HepG2 (cell line): ENCODE results near the gene NIBAN1. TPM values are rescaled to one million over a fixed set of nuclear protein-coding genes. Genes with fewer than 3 reads are reported as not detected.

Experiments
- ATAC-seq: fragments of 200-7000 bp; cut with Tn5 transposase; 3 replicates; pipeline ENCODE4 v1.9.1; 2020; ENCODE audit warnings: mild to moderate bottlenecking, moderate library complexity
- BruUV-seq: library from RNA; stranded (reverse); fragments of 400-500 nt; replicated peaks from 2 replicates; lab custom pipeline; 2021; lab: Mats Ljungman, UMichigan
- CTCF ChIA-PET: fragments of 300-600 bp; formaldehyde crosslinking; extraction: SDS; loops from one replicate; lab custom pipeline; 2021; ENCODE audit warnings: low total read pairs, inconsistent platforms, low intra/inter-chr PET ratio; lab: Yijun Ruan, JAX
- POLR2A ChIA-PET: fragments of 350-600 bp; sonication (Branson Sonifier 250); formaldehyde crosslinking; loops from one replicate; lab custom pipeline; 2020; ENCODE audit warnings: antibody characterized with exemption, inconsistent platforms; lab: Yijun Ruan, JAX
- DNase-seq: peaks from one replicate; pipeline ENCODE4 v3.0.0-alpha.2; 2015; ENCODE audit warnings: low spot score
- FAIRE-seq: peaks from 3 replicates; lab custom pipeline; 2011; peaks lifted over from hg19 to GRCh38; lab: Jason Lieb, UNC
- H2AFZ ChIP-seq: one replicate; pipeline ENCODE4 v1.6.1; 2011; ENCODE audit warnings: low read length, inconsistent platforms
- H3K27ac ChIP-seq: fragments of 300-600 bp; 3 replicates; pipeline ENCODE4 v1.8.0; 2011; ENCODE audit warnings: mixed run types, mild to moderate bottlenecking, mixed read lengths, low read length, inconsistent platforms; ENCODE audit not compliant: insufficient read depth; ENCODE audit errors: extremely low read length
- H3K27me3 ChIP-seq, 2 experiments: fragments of 200-600 bp in 1 of 2; 2 replicates in 1 of 2; 3 replicates in 1 of 2; pipeline versions ENCODE4 v1.6.0 to v1.8.0; 2011; ENCODE audit warnings: low read length in 2 of 2, mild to moderate bottlenecking in 2 of 2, moderate library complexity in 2 of 2, inconsistent platforms in 1 of 2; ENCODE audit not compliant: insufficient read depth in 2 of 2, control insufficient read depth in 1 of 2
- H3K36me3 ChIP-seq, 2 experiments: fragments of 200-600 bp in 1 of 2; replicated peaks in 1 of 2; 2 replicates in 1 of 2; 3 replicates in 1 of 2; pipeline versions ENCODE4 v1.5.1 to v1.8.0; 2011; ENCODE audit warnings: low read length in 2 of 2, inconsistent platforms in 1 of 2; ENCODE audit not compliant: insufficient read depth in 2 of 2, control insufficient read depth in 1 of 2
- H3K4me1 ChIP-seq: 2 replicates; pipeline ENCODE4 v1.5.1; 2012; ENCODE audit warnings: low read length, inconsistent platforms; ENCODE audit not compliant: insufficient read depth
- H3K4me2 ChIP-seq: 2 replicates; pipeline ENCODE4 v1.6.0; 2011; ENCODE audit warnings: low read depth, low read length, inconsistent platforms
- H3K4me3 ChIP-seq, 3 experiments: fragments of 200-600 bp in 1 of 3; sonication (generic), shearing (Covaris generic) in 1 of 3; replicated peaks in 1 of 3; 2 replicates each; pipeline ENCODE4 v1.5.1; 2011 to 2016; ENCODE audit warnings: low read length in 3 of 3, inconsistent platforms in 2 of 3, low read depth in 2 of 3, mild to moderate bottlenecking in 2 of 3, control low read depth in 1 of 3, mixed read lengths in 1 of 3; ENCODE audit not compliant: insufficient read depth in 1 of 3
- H3K79me2 ChIP-seq: one replicate; pipeline ENCODE4 v1.6.1; 2011; ENCODE audit warnings: low read length, inconsistent platforms; ENCODE audit not compliant: insufficient read depth
- H3K9ac ChIP-seq: 2 replicates; pipeline ENCODE4 v1.6.0; 2011; ENCODE audit warnings: mild to moderate bottlenecking, low read depth, low read length, inconsistent platforms; ENCODE audit not compliant: insufficient read depth
- H3K9me3 ChIP-seq: 2 replicates; pipeline ENCODE4 v1.5.1; 2012; ENCODE audit warnings: mild to moderate bottlenecking, low read length
- H4K20me1 ChIP-seq: 2 replicates; pipeline ENCODE4 v1.6.0; 2011; ENCODE audit warnings: inconsistent platforms, mild to moderate bottlenecking, low read length, moderate library complexity; ENCODE audit not compliant: insufficient read depth
- CBX5 ChIP-seq: sonication (generic); formaldehyde crosslinking; IDR thresholded peaks from 2 replicates; pipeline ENCODE4 v1.4.0; 2020; ENCODE audit warnings: missing genetic modification reagents, borderline replicate concordance
- CEBPG ChIP-seq: IDR thresholded peaks from 2 replicates; pipeline ENCODE4 v1.6.1; 2016
- EP300 ChIP-seq, 3 experiments: sonication (generic) in 1 of 3; formaldehyde crosslinking in 1 of 3; IDR thresholded peaks; 2 replicates each; pipeline versions ENCODE4 v1.5.1 to v1.6.1; 2011 to 2020; ENCODE audit warnings: low read depth in 2 of 3, low read length in 2 of 3, borderline replicate concordance in 1 of 3, improper control_type of control experiment in 1 of 3, mild to moderate bottlenecking in 1 of 3, missing genetic modification reagents in 1 of 3, moderate library complexity in 1 of 3
- EZH2 ChIP-seq: conservative IDR thresholded peaks from 2 replicates; pipeline ENCODE4 v1.6.1; 2012; ENCODE audit warnings: mild to moderate bottlenecking, low read depth, low read length, moderate library complexity
- FOSL2 ChIP-seq: sonication (generic); formaldehyde crosslinking; IDR thresholded peaks from 2 replicates; pipeline ENCODE4 v1.4.0; 2020; ENCODE audit warnings: missing genetic modification reagents
- HIVEP1 ChIP-seq: sonication (generic); formaldehyde crosslinking; IDR thresholded peaks from 2 replicates; pipeline ENCODE4 v1.4.0; 2020; ENCODE audit warnings: mild to moderate bottlenecking, missing genetic modification reagents
- KLF9 ChIP-seq: IDR thresholded peaks from 2 replicates; pipeline ENCODE4 v1.6.1; 2016; ENCODE audit warnings: low read depth
- NFAT5 ChIP-seq: sonication (generic); formaldehyde crosslinking; IDR thresholded peaks from 2 replicates; pipeline ENCODE4 v1.4.0; 2020; ENCODE audit warnings: missing genetic modification reagents
- REPIN1 ChIP-seq: sonication (generic); formaldehyde crosslinking; IDR thresholded peaks from 2 replicates; pipeline ENCODE4 v1.8.0; 2022; ENCODE audit warnings: missing genetic modification reagents, low read depth, mild to moderate bottlenecking, borderline replicate concordance
- SALL1 ChIP-seq: sonication (generic); formaldehyde crosslinking; IDR thresholded peaks from 2 replicates; pipeline ENCODE4 v1.8.0; 2022; ENCODE audit warnings: mild to moderate bottlenecking, missing genetic modification reagents
- SMAD3 ChIP-seq: sonication (generic); formaldehyde crosslinking; IDR thresholded peaks from 2 replicates; pipeline ENCODE4 v1.4.0; 2020; ENCODE audit warnings: missing genetic modification reagents
- WGBS: methylation state at CpG from one replicate; pipeline ENCODE4 v1.1.6; 2017; ENCODE audit warnings: low lambda C conversion rate; 5-methylcytosine and 5-hydroxymethylcytosine counted together
- in situ Hi-C: cut with HindIII; loops from 2 replicates; pipeline ENCODE4 v1.10.0; 2017; ENCODE audit warnings: low pct_unique_long_range_greater_than_20kb; ENCODE audit not compliant: extremely low pct_ligation_motif_present
- intact Hi-C: fragments of 100-400 bp; cut with micrococcal nuclease; formaldehyde crosslinking; loops from one replicate; pipeline ENCODE4 v1.10.0; 2022; ENCODE audit not compliant: unreplicated experiment
- polyA plus RNA-seq, 8 experiments: library from polyadenylated mRNA; depleted of rRNA in 3 of 8; stranded (reverse) in 7 of 8; unstranded in 1 of 8; fragments of >200 nt; fragmentation: Illumina TruSeq in 4 of 8; extraction: Trizol in 4 of 8; gene quantifications; 2 replicates each; pipeline versions ENCODE4 v1.2.1 to v1.2.3, GENCODE V29; 2011 to 2016; ENCODE audit warnings: low read depth in 4 of 8, missing spikeins in 1 of 8, mixed read lengths in 1 of 8; ENCODE audit not compliant: insufficient read depth in 1 of 8
- total RNA-seq, 5 experiments: library from RNA; depleted of rRNA; stranded (reverse); fragments of >200 nt; fragmentation: Illumina TruSeq; extraction: Trizol; gene quantifications; 2 replicates each; pipeline ENCODE4 v1.2.3, GENCODE V29; 2016; ENCODE audit warnings: low read depth in 1 of 5
- TF ChIP-seq, protein P1 (sequence below), 2 experiments: fragments of 450-650 bp in 1 of 2; sonication (generic) in 1 of 2; formaldehyde crosslinking; IDR thresholded peaks; 2 replicates each; pipeline versions ENCODE4 v1.5.0 to v1.8.0; 2020 to 2022; ENCODE audit warnings: mild to moderate bottlenecking in 1 of 2, missing genetic modification reagents in 1 of 2
- TF ChIP-seq, protein P2 (sequence below): sonication (generic); formaldehyde crosslinking; IDR thresholded peaks from 2 replicates; pipeline ENCODE4 v1.8.0; 2022; ENCODE audit warnings: mild to moderate bottlenecking, missing genetic modification reagents, moderate library complexity

NIBAN1 gene
- total and polyA plus RNA-seq, 2 of the 13 experiments (the other 11 are each of a cell fraction or from before 2014, with no cell fraction given) = not detected

DNA sequence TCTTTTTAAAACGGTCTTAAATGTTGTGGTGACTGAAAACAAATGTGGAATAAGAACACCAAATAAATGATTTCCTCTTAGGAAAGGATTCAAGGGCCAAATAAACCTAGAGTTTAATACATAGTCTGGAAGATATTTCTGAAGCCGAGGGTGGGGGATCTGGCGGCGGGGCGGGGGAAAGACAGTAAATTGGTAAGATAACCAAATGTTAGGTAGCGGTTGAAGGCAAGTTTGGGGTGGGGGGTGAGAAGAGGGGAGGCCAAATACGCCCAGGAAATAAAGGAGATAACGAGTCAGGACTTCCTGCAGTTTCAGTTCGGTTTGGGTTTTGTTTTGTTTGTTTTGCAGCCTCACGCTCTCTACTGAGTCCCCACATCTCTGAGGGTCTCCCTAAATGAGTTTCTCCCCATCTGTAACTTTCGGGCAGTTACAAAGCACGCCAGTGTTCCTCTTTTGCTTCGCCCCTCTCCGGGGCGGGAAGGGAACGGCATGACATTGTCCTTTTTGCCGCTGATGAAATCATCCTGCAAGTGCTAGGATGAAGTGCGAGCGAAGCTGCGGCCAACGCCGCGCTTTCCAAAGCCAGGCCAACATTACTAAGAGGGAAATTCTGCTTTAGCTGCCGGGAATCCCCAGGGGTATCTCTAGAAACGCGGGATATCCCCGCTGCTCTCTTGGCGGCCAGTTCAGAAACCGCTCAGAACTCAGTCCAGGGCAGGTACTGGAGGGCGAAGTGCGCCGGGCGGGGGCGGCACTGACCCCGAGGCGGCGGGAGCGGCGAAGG lies 844 bp downstream of the NIBAN1 start:
- in situ Hi-C loops = no loop called here
- Histone ChIP-seq H4K20me1 (no peaks in the 10 kb centered on the region), H3K36me3 (no peaks in the 10 kb centered on the region), H3K9ac (no peak overlapping the region), H3K4me1 (peaks cover 22% of the 10 kb centered on the region), H3K4me3 (peak overlapping the region; percentile 26 to 60 (median 56); a peak in 5 of 6 replicates), H3K4me2 (peak overlapping the region; percentile 75), H2AFZ (peak overlapping the region; percentile 28), H3K27me3 (peaks cover 0 to 45% of the 10 kb centered on the region in 2 experiments), H3K27ac (no peak overlapping the region), H3K79me2 (no peaks in the 10 kb centered on the region), H3K9me3 (no peaks in the 10 kb centered on the region)
- intact Hi-C loops = no loop called here
- WGBS = 11% methylated on average over 24 of the region's 39 CpGs
- no peak for DNase-seq
- no TSS peak for BruUV-seq
- no peak for FAIRE-seq
- 0 out of 2 replicates have a peak, but pooled peaks have one; percentile 31 for TF ChIP-seq CEBPG (CRISPR knock-in tag)
- TF ChIP-seq REPIN1 (CRISPR knock-in tag) = peak; percentile 39; the same call in 1 of the 2 replicates
- TF ChIP-seq, protein P1, sequence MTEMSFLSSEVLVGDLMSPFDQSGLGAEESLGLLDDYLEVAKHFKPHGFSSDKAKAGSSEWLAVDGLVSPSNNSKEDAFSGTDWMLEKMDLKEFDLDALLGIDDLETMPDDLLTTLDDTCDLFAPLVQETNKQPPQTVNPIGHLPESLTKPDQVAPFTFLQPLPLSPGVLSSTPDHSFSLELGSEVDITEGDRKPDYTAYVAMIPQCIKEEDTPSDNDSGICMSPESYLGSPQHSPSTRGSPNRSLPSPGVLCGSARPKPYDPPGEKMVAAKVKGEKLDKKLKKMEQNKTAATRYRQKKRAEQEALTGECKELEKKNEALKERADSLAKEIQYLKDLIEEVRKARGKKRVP (CRISPR knock-in tag; IDR thresholded peaks at IDR 0.05) = peak in 1 of 2 experiments; percentile 84; a peak in 2 of 4 replicates
- TF ChIP-seq SALL1 (CRISPR knock-in tag) = 0 out of 2 replicates have a peak, but pooled peaks have one; percentile 17
- TF ChIP-seq FOSL2 (CRISPR knock-in tag) = peak; percentile 15; the same call in 1 of the 2 replicates
- no peak for TF ChIP-seq NFAT5 (CRISPR knock-in tag)
- no peak for TF ChIP-seq KLF9 (CRISPR knock-in tag)
- TF ChIP-seq, protein P2, sequence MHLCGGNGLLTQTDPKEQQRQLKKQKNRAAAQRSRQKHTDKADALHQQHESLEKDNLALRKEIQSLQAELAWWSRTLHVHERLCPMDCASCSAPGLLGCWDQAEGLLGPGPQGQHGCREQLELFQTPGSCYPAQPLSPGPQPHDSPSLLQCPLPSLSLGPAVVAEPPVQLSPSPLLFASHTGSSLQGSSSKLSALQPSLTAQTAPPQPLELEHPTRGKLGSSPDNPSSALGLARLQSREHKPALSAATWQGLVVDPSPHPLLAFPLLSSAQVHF (CRISPR knock-in tag) = no peak
- TF ChIP-seq CBX5 (CRISPR knock-in tag) = 0 out of 2 replicates have a peak, but pooled peaks have one; percentile 26
- TF ChIP-seq HIVEP1 (CRISPR knock-in tag) = 0 out of 2 replicates have a peak, but pooled peaks have one; percentile 39
- peak; percentile 81 for TF ChIP-seq EZH2
- TF ChIP-seq EP300 (IDR thresholded peaks at IDR 0.05; ENCODE audit: low read depth in 2 of 2, low read length in 2 of 2) = no peak
- 0 out of 2 replicates have a peak, but pooled peaks have one; percentile 17 for TF ChIP-seq EP300 (CRISPR knock-in tag; IDR thresholded peaks at IDR 0.05; ENCODE audit: borderline replicate concordance)
- 0 out of 2 replicates have a peak, but pooled peaks have one; percentile 17 for TF ChIP-seq SMAD3 (CRISPR knock-in tag)
- peak; percentile 83 for ATAC-seq
- POLR2A ChIA-PET = no interaction called here
- CTCF ChIA-PET = no interaction called here
